ENCODE results near the gene GSTM4.

The GSTM4 gene

DNA sequence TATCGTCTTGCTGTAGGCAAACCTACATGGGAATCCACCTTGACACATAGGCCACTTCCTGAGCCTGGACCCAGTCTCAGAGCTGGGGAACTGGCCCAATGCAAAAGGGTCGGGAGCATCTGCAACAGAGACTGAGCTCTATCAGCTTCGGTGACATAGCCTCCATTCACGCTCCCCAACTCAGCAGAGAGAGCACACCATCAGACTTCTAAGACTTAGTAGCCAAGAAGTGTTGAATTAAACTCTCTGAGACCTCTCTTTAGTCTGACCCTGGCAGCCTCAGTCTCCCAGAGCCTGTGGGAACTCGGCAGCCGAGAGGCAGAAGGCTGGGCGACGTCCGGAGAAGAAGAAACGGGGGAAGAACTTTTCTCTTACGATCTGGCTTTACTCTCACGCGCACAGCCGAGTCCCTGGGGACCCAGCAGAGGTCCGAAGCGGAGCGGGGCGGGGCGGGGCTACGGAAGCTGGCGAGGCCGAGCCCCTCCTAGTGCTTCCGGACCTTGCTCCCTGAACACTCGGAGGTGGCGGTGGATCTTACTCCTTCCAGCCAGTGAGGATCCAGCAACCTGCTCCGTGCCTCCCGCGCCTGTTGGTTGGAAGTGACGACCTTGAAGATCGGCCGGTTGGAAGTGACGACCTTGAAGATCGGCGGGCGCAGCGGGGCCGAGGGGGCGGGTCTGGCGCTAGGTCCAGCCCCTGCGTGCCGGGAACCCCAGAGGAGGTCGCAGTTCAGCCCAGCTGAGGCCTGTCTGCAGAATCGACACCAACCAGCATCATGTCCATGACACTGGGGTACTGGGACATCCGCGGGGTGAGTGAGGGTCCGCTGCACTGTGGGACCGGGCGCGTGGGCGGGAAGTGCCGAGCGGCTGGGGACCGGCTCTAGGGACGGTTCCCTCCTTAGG lies at the start of gene GSTM4:
Gene GSTM4 (plus strand): TSS at position 485 of the 905 bp plus-strand sequence. CDS start 291 bp downstream, at position 776.
- DNase-seq (ENCODE audit: low read depth in 2 of 2): peak; percentile 84 to 91
- TF ChIP-seq, protein P1, sequence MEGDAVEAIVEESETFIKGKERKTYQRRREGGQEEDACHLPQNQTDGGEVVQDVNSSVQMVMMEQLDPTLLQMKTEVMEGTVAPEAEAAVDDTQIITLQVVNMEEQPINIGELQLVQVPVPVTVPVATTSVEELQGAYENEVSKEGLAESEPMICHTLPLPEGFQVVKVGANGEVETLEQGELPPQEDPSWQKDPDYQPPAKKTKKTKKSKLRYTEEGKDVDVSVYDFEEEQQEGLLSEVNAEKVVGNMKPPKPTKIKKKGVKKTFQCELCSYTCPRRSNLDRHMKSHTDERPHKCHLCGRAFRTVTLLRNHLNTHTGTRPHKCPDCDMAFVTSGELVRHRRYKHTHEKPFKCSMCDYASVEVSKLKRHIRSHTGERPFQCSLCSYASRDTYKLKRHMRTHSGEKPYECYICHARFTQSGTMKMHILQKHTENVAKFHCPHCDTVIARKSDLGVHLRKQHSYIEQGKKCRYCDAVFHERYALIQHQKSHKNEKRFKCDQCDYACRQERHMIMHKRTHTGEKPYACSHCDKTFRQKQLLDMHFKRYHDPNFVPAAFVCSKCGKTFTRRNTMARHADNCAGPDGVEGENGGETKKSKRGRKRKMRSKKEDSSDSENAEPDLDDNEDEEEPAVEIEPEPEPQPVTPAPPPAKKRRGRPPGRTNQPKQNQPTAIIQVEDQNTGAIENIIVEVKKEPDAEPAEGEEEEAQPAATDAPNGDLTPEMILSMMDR (IDR thresholded peaks at IDR 0.05; ENCODE audit: low read depth, low read length): no peak
- H3K4me3 ChIP-seq (replicated peaks in 1 of 2; ENCODE audit: low read depth in 2 of 2, low read length in 2 of 2): peak within 1 kb of the TSS; percentile 63 to 79

- H3K4me3 ChIP-seq (replicated peaks in 1 of 2; ENCODE audit: low read depth in 2 of 2, low read length in 2 of 2): no peak overlapping the region
- DNase-seq (ENCODE audit: low read depth in 2 of 2): no peak
- TF ChIP-seq, protein P1 (IDR thresholded peaks at IDR 0.05; ENCODE audit: low read depth, low read length): no peak
Observed at GRCh38 chr1:109609881-109610280, 46.0 kb upstream of the GSTM4 start.

- DNase-seq (ENCODE audit: low read depth in 2 of 2): peak in 1 of 2 donors; percentile 44
- no peak overlapping the region for H3K4me3 ChIP-seq (replicated peaks in 1 of 2; ENCODE audit: low read depth in 2 of 2, low read length in 2 of 2)
- TF ChIP-seq, protein P1 (IDR thresholded peaks at IDR 0.05; ENCODE audit: low read depth, low read length): no peak
Observed at GRCh38 chr1:109610609-109611307, 45.1 kb upstream of the GSTM4 start.

DNA sequence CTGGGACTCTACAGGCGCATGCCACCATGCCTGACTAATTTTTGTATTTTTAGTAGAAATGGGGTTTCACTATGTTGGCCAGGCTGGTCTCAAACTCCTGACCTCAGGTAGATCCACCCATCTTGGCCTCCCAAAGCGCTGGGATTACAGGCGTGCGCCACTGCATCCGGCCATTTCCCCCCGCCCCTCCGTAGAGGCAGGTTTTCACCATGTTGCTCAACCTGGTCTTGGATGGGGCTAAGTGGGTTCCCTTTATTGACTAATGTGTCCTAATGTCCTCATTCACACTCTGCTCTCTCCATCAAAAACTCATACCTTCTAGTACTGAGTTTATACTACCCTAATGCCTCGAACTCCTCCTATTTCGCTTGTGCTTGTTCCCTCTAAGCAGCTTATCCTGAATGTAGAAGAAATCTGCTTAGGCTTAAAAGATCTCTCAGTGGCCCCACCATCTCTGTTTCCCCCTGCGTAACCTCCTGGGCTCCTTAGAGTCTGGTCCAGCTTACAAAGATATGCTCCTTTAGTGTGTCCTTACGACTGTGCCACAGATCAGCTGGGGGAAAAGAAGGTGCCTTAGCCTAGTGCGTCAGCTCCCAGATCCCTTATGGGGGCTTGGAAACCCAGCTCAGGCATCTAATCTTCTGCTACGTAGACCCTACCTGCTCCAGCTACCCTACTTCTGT lies 44.5 kb upstream of the GSTM4 start:
- DNase-seq (ENCODE audit: low read depth in 2 of 2): no peak
- no peak overlapping the region for H3K4me3 ChIP-seq (replicated peaks in 1 of 2; ENCODE audit: low read depth in 2 of 2, low read length in 2 of 2)
- TF ChIP-seq, protein P1 (IDR thresholded peaks at IDR 0.05; ENCODE audit: low read depth, low read length): no peak

DNA sequence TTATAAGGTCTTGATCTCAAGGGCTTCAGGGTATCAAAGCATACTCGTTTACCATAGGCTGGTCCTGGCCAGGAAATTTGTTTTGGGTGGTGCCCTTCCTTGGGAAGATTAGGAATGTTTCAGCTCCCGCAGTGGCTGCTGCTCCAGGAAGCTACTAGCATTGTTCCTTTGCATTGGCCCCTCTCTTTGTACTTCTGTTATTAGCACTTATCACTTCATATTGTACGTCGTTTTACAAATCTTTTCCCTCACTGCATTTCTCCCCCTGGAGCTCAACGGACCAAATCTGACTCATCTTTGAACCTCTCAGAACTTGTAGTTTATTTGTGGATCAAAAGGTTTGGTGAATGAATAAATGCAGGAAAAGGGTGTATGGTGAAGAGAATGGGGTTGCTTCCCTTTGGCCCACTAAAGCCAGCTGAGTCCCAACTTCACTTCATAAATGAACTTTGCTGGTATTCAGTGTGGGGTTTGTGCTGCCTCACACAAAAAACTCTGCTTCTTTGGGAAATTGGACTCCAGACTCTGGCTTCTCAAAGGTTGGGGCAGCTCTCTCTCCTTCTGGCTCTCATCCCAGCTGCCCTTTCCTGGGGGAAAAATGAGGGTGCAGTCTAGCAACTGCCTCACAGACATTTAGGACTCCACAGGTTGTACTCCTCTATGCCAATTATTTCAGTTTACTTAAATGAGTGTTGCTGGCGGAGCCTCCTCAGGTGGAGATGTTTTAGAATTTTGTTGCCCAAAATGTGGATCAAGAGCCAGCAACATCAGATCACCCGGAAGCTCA lies 42.3 kb upstream of the GSTM4 start:
- peak in 1 of 2 donors; percentile 69 for DNase-seq (ENCODE audit: low read depth in 2 of 2)
- TF ChIP-seq, protein P1 (IDR thresholded peaks at IDR 0.05; ENCODE audit: low read depth, low read length): no peak

GRCh38 chr1:109615879-109616278 lies 40.0 kb upstream of the GSTM4 start:
- DNase-seq (ENCODE audit: low read depth in 2 of 2): peak in 1 of 2 donors; percentile 26

More for the DNA sequence above, 42.3 kb upstream of the GSTM4 start:
- H3K4me3 ChIP-seq (replicated peaks in 1 of 2; ENCODE audit: low read depth in 2 of 2, low read length in 2 of 2): no peak overlapping the region

More at GRCh38 chr1:109615879-109616278, 40.0 kb upstream of the GSTM4 start:
- TF ChIP-seq, protein P1 (IDR thresholded peaks at IDR 0.05; ENCODE audit: low read depth, low read length): no peak
- no peak overlapping the region for H3K4me3 ChIP-seq (replicated peaks in 1 of 2; ENCODE audit: low read depth in 2 of 2, low read length in 2 of 2)
